ENCODE results near the gene ZDHHC21. TPM values are rescaled to one million over a fixed set of nuclear protein-coding genes. Genes with fewer than 3 reads are reported as not detected.

ZDHHC21 gene
- total RNA-seq, 1 donor from 2014 or later, result 8.3 TPM

DNA sequence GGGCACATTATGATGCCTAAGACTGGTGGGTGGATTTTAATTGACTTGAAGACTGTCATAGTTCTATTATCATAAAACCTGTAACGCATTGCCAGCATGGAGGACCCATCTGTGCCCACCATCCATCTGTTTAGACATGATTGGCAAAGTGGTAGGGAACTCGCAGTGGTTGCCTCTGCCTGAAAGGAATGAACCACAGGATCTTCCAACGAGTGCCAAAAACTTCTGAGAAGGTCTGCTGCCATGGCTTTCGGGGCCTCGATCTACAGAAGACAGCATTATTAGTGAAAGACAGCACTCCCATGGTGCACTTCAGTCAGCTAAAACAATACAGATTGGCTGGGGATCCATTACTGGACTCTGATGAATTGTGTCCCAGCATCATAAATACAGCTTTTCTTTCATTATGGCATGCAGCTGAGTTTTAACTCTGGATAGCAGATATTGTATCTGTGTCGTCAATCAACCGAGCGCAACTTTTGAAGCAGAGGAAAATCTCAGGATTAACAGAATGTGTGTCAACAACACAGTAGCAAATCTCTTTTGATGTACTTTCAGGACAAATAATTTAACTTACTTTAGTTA, 74.3 kb downstream of the ZDHHC21 start:
- no peak for DNase-seq (ENCODE audit: low spot score)

DNA sequence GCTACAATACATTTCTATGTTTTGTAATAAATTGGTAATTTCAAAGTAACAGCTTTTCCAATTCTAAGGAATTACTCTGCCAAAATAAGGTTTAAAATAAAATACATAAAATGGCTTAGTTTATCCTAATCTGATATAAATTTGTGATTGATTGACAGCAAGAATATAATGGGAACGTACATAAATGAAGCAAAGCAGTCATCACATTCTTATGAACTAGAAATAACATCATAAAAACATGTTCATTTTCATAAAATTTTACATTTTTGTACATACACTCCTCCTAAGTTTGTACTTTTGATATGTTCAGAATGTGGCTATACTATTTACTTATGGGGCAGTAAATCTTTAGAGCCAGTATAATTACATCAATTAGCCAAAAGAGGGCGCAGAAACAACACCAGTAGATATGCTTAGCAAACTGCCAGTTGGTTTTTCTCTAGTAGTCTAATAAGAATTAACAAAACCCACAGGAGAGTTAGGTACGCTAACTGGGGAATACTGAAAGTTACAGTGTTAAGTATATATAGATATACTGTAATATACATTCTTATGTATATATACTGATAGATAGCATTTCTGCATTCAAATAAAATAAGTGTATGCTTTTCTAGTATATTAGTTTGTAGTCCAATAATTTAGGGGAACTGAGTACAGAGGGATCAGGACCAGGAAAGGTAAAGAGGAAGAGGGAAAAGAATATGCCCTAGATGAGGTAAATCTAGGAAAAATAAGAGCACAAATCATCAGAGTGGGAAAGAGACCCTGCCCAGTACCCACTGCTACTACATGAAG, 76.8 kb downstream of the ZDHHC21 start:
- no peak for DNase-seq (ENCODE audit: low spot score)

DNA sequence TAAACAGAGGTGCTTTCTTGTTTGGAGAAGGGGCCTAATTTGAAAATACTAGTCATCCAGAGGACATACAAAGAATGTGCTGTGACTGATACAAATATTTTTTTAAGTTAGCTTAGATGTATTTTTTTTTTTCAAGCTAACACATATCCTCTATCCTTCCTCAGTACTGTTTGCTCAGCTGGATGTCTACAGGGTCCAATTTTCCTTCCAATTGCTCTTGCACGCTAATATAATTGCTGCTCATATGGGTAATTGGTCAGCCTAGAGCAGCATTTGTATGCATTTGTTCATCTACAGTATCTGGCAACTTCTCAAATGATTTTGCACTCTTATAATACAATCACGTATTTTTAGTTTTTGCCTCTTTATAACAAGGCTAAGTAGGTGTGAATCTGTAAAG, 84.7 kb downstream of the ZDHHC21 start:
- DNase-seq (ENCODE audit: low spot score), result no peak

DNA sequence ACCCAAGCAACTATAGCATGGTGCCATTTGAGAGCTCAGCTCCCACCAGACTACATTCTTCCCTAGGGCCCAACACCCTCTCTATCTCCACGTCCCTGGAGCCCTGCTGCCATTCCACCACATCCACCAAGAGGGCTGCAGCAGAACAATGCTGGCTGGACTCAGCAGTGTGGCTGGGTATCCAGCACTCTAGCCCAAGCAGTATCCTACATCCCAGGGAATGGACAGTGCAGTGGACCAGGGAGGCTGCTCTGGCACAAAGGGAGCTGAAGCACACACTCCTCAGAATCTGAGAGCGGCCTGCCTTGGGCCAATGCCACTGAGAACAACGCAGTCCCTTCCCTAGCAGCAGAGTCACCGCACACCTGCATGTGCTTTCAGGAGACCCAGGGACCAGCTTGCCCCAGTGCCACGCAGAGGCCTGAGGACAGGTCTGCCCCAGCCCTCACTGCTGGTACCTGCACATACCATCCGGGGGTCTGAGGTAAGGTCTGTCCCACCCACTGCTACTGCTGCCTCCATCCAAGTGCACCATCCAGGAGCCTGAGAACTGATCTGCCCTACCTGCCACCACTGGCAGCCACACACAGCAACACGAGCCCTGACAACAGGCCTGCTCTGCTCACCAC, 95.9 kb downstream of the ZDHHC21 start:
- DNase-seq (ENCODE audit: low spot score), result no peak

DNA sequence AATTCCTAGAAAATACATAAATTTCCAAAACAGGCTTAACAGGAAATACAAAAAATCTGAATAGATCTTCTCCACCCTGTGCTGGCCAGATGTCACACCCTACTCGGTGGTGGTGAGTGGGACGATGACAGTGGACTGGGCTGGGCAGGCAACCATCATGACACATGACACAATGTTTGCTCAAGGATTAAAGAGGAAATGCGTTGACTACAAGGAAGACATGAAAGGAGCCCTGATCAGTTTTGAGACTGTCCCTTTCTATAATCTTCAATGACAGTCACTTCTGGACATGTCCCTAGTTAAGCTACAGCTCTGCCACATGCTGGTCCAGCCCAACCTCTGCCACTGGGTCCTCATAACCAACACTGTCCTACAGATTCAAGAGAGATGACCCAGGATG, 99.8 kb downstream of the ZDHHC21 start:
- no peak for DNase-seq (ENCODE audit: low spot score)

DNA sequence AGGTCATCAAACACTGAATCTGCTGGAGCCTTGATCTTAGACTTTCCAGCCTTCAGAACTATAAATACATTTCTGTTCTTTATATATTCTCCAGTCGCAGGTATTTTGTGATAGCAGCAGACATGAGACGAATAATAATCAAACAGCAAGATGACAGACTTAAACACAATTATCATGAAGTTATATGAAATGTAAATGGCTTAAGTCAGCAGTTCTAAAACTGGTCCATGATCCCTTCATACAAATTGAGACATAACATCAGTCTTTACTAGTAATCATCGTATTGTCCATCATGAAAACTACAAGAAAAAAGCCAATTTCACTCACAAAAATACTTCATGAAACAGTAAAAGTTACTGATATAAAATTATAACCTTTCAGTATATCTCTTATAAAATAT, 101.8 kb downstream of the ZDHHC21 start:
- DNase-seq (ENCODE audit: low spot score), result no peak

DNA sequence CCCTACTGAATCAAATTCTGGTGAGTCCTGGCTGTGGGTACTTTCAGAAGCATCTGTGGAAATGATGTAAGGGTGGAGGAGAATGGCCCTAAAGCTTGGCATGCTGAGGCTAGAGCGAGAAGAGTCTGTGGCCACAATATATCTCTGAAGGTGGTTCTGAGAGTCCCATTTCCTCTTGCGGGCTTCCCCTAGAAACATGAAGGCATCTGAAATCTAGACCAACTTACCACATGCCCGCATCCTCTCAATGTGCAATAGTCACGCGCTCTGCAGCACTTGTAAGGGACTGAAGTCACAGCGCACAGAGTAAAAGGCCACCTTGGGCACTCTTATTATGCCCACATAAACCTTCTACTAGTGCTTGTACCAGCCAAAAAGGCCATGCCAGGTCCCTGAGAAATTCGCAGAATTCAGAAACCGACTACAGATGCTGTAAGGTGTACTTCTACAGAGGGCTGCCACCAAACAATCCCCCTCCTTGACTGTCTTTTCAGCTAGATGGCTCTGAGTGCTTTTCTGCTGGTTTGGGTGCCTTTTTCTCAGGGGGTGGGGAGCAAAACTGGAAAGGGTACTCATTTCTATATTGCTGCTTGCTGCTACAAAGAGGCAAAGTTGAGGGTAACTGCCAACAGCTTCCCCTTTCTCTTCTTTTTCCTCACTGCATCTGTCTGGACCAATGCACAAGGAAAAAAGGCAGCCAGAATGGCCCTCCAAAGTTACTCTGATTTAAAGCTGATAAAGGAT, 107.3 kb downstream of the ZDHHC21 start:
- DNase-seq (ENCODE audit: low spot score), result no peak

DNA sequence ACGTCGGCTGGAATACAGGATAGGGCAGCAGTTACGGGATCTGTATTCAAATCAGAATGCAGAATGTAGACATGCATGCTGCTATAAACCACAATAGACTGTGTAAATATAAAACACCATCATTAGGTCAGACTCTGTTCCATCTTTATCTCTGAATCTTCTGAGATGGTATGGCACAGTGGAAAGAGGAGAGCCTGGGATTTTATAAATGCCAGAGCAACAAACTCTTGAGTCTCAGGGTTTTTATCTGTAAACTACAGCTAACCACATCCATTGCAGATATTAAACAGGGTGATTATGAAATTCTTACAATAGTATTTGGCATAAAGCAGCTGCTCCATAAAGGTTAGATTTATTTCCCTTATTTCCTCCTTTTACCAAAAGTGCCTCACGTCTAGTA, 108.7 kb downstream of the ZDHHC21 start:
- DNase-seq (ENCODE audit: low spot score), result no peak

DNA sequence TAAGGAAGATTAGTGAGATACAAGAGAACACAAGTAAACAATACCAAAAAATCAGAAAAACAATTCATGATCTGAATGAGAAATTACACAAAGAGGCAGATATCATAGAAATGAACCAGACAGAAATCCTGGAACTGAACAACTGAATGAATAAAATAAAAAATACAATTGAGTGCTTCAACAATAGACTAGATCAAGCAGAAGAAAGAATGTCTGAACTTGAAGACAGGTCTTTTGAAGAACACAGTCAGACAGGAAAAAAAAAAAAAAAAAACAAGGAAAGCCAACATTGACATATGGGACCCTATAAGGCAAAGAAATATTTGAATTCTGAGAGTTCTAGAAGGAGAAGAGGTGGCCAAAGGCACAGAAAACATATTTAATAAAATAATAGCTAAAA, 115.2 kb downstream of the ZDHHC21 start:
- no peak for DNase-seq (ENCODE audit: low spot score)

DNA sequence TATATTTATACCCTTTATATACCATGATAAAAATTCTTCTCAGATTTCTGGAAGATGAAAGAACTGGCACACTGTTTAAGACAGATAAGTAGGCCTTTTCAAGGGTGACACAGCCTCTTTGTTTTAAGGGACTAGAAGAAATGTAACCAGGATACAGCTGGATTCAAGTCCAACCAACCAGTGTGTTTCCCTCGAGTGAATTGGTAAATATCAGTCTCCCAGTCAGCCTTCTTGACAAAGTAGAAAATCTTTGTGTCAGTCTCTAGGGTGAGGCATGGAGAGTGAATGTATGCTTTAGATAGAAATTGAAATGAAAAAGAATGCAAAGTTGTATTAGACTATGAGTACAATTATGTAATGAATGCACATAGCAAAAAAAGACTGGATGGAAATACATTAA, 119.1 kb downstream of the ZDHHC21 start:
- no peak for DNase-seq (ENCODE audit: low spot score)

DNA sequence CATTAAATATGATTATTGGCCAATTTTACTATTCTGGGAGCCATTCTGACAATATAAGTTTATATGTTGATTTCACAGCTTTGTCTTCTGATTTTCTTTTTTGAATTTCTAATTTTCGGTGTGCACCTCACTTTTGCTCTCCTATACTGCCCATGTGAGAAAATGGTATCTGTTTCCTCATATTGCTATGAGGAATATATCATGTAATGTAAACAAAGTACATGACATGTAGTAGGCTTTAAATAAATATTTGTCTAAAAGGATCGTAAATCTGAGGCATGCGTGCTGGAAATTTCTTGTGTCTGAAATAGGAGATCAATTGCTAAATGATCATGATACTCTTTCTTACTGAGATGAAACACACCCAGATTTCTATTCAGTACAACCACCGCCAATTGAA, 119.9 kb downstream of the ZDHHC21 start:
- no peak for DNase-seq (ENCODE audit: low spot score)

DNA sequence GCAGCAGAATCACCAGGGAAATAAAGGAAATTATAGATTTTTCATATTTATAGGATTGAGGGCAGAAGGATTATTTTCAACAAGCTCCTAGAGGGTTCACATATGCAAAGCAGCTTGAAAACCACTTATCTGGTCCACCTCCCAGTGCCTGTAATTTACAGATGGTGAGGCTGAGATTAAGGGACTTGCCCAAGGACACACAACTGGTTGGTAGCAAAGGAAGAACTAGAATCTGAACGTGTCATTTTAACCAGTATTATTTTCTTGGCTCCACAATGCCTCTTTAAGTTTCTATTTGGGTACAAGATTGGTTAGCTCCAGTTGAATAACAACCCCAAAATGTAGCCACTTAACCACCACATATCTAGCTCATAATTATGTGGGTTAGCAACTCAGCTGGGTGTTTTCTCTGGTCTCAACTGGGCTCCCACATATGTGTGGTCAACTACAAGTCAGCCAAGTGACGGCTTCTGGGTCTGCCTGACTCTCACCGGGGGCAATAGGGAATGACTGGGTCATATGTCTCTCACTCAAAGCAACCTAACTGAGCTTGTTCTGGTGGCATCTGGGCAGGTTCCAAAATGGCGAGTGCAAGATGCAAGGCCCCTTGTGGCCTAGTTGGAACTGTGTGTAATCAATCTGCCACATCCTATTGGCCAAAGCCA, 127.7 kb downstream of the ZDHHC21 start:
- no peak for DNase-seq (ENCODE audit: low spot score)

DNA sequence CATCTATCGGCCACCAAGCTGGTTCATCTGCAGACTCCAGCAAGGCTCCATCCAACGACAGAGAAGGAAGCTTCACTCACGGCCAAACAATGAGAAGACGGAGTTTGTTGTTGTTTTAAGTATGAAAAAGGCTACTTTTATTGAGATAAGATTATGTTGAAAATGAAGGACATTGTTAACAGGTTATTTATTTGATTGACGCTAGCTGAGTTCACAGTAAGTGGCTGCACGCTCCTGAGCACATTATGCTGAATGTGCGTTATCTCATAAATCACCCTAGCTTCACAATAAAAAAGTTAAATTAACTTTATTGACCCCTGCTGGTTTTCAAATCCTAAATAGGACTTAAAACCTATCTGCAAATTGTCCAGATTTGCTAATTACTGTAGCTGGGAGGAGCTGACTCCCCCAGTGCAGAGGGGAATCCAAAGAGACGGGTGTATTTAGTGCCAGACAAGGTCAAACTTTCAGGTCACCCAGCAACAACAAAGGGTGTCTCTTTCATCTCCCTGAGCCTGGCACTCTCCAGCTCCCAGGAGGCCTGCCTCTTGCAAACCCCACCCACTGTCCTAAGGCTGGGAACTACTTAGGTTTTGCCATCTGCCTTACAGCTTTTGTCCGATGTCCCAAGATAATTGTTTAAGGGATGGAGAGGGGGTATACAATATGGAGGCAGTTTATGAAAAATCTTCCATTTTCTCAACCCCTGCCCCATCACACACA, 129.2 kb downstream of the ZDHHC21 start:
- no peak for DNase-seq (ENCODE audit: low spot score)

DNA sequence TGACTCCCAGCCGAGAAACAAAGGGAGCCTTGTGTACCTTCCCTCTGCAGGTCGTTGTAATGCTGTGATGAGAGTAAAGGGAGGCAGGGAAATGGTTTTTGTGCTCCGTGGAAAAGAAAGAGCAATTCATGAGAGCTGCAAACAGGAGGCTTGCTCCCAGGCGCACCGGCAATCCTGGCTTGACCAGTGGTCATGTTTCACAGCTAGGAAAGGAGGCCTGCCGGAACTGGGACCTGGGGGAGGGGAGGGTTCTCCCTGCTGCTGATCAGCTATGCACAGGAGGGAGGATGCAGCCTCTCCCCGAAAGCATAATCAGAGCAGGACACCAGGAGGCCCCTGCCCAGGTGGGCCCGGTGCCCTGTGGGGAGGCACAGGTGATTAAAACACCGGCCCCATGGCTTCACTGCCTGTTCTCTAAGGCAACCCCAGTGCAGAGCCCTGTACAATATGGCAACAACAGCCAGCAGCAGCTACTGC, 131.3 kb downstream of the ZDHHC21 start:
- DNase-seq (ENCODE audit: low spot score), result no peak

Other genes with a start within 250 kb of the ZDHHC21 start
- gene CER1, start 29.3 kb upstream of the ZDHHC21 start, total RNA-seq, result not detected
- 6.4 TPM for gene FREM1, start 217.0 kb upstream of the ZDHHC21 start, total RNA-seq

All from mesenteric fat pad (tissue), 1 donor.